Suprapubic skin (tissue), 4 donors: ENCODE results near the gene MYH14.

Source experiments
- EP300 ChIP-seq: sonication (generic); formaldehyde crosslinking; IDR thresholded peaks from one replicate; pipeline ENCODE4 v1.6.1; 2017; ENCODE audit warnings: antibody characterized with exemption
- POLR2AphosphoS5 ChIP-seq, 3 donors: sonication (generic); formaldehyde crosslinking; IDR thresholded peaks; one replicate each; pipeline ENCODE4 v1.6.1; 2017; ENCODE audit warnings: antibody characterized with exemption in 3 of 3

DNA sequence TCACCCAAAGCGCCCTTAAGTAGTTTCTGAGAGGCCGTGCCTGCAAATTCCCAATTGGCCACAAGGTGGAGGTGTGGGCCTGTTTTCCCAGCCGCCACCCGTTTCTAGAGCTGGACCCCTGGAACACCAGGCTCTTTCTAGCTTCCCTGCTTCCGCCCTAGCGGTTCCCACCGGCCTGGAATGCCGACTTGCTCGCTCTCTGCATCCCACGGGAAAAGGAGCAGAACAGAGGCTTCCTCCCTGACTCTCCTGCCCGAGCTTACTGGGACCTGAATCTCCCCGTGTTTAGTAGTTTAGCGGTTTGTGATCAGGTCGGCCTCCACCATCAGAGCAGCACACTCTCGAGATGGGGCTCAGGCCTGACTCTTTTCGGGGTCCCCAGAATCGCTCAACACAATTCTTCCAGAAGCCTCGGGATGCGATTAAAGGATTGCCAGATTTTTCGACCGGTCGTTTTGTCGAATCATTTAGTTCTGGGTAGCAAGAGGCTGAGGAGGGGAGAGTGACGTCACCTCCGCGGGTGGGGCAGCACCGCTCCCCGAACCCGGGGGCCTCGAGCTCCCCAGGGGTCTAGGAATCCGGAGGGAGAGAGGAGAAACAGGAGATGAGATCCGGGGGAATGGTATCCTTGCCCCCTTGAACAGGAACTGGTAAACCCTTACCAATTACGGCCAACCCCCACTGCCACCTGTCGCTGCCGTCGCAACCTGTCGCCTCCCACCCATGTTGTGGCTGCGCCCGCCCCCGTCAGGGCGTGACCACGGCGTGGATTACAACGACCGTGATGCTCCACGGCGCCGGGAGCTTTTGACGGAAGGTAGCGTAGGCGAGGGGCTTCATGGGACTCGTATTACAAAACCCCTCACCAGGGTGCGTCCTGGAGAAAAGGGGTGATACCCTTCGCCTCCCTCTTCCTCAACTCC is 154.0 kb downstream of the MYH14 start:
- TF ChIP-seq EP300 (no peak), POLR2AphosphoS5 (IDR thresholded peaks at IDR 0.05) (no peak)
